Vagina (tissue), 2 donors: Measurements from ENCODE around the gene PAQR7. TPM values are rescaled to one million over a fixed set of nuclear protein-coding genes. Genes with fewer than 3 reads are reported as not detected.

Experiments
- DNase-seq, 2 donors: peaks; one replicate each; pipeline ENCODE4 v3.0.0-alpha.2; 2017; ENCODE audit errors: extremely low spot score in 2 of 2
- H3K27ac ChIP-seq: fragments of 200-600 bp; sonication (generic); one replicate; pipeline ENCODE4 v1.5.1; 2019
- H3K27me3 ChIP-seq: fragments of 200-600 bp; sonication (generic); one replicate; pipeline ENCODE4 v1.5.1; 2019
- H3K36me3 ChIP-seq, 2 donors: fragments of 200-600 bp; sonication (generic); one replicate each; pipeline ENCODE4 v1.5.1; 2017 to 2019
- H3K4me1 ChIP-seq: fragments of 200-600 bp; sonication (generic); one replicate; pipeline ENCODE4 v1.5.1; 2019
- H3K4me3 ChIP-seq, 2 donors: fragments of 200-600 bp; sonication (generic); 1 replicate in 1 of 2; 2 replicates in 1 of 2; pipeline ENCODE4 v1.5.1; 2016 to 2019
- H3K9me3 ChIP-seq: fragments of 200-600 bp; sonication (generic); one replicate; pipeline ENCODE4 v1.5.1; 2019
- POLR2A ChIP-seq, 2 donors: fragments of 450-650 bp; IDR thresholded peaks; one replicate each; pipeline ENCODE4 v1.6.1; 2017; ENCODE audit warnings: antibody characterized with exemption in 2 of 2, mild to moderate bottlenecking in 2 of 2, moderate library complexity in 2 of 2
- POLR2AphosphoS5 ChIP-seq, 2 donors: sonication (generic); formaldehyde crosslinking; IDR thresholded peaks; one replicate each; pipeline ENCODE4 v1.9.0; 2017; ENCODE audit warnings: antibody characterized with exemption in 2 of 2, mild to moderate bottlenecking in 2 of 2, low read depth in 1 of 2; ENCODE audit not compliant: insufficient read depth in 1 of 2
- intact Hi-C: fragments of 100-400 bp; cut with DNase I; formaldehyde crosslinking; loops from one replicate; pipeline ENCODE4 v1.15.1; 2023
- total RNA-seq: library from RNA; depleted of rRNA; stranded (reverse); fragments of >200 nt; gene quantifications from one replicate; pipeline ENCODE4 v1.2.3, GENCODE V29; 2016
- TF ChIP-seq, protein P1 (sequence below), 3 experiments: fragments of 450-650 bp in 2 of 3; fragments of 200-600 bp in 1 of 3; sonication (generic) in 1 of 3; IDR thresholded peaks; one replicate each; pipeline ENCODE4 v1.5.1; 2017 to 2019; ENCODE audit warnings: antibody characterized with exemption in 3 of 3, mild to moderate bottlenecking in 2 of 3, moderate library complexity in 2 of 3

PAQR7 gene
- total RNA-seq, 1 donor from 2014 or later = 7.1 TPM

DNA sequence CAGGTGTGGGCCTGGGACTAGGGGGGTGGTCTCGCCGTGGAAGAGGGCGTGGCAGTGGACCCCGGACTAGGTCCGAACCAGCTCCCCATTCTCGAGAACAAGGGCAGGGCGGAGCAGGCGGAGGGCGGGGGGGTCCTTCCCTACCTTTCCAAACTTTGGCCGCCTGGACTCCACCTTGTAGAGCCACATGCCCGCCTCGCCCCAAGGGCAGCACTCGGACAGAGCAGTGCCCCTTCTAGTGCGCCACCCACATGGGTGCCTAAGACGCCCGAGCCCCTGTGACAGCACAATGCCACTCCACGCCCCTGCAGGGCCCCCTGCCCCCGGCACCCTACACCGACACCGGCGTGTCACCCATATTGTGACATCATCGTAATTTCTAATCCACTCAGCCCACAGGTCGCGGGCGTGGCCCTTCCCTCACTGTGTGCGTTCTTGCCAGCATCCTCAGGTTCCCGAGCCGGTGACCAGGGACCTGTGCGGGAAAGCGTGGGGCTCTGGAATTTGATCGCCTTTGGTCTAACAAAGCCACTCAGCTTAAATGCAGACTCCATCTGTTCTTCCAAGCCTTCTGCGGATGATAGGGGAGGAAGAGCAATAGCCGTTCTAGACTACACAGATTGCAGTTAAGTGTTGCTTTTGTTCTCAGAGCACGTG lies 31.3 kb upstream of the PAQR7 start:
- intact Hi-C loops = loop anchor here (5.0 kb wide), 1 partner anchor 91 kb away; the partner anchor contains the start of gene PAFAH2
- Histone ChIP-seq H3K36me3 (no peaks in the 10 kb centered on the region), H3K4me1 (peaks cover 23% of the 10 kb centered on the region), H3K4me3 (peak overlapping the region; percentile 70 to 73), H3K27me3 (no peaks in the 10 kb centered on the region), H3K27ac (peak overlapping the region; percentile 88), H3K9me3 (no peaks in the 10 kb centered on the region)
- TF ChIP-seq POLR2AphosphoS5 (IDR thresholded peaks at IDR 0.05; ENCODE audit: insufficient read depth in 1 of 2, low read depth in 1 of 2) (peak in 1 of 2 donors; percentile 41), POLR2A (IDR thresholded peaks at IDR 0.05) (no peak)
- TF ChIP-seq, protein P1, sequence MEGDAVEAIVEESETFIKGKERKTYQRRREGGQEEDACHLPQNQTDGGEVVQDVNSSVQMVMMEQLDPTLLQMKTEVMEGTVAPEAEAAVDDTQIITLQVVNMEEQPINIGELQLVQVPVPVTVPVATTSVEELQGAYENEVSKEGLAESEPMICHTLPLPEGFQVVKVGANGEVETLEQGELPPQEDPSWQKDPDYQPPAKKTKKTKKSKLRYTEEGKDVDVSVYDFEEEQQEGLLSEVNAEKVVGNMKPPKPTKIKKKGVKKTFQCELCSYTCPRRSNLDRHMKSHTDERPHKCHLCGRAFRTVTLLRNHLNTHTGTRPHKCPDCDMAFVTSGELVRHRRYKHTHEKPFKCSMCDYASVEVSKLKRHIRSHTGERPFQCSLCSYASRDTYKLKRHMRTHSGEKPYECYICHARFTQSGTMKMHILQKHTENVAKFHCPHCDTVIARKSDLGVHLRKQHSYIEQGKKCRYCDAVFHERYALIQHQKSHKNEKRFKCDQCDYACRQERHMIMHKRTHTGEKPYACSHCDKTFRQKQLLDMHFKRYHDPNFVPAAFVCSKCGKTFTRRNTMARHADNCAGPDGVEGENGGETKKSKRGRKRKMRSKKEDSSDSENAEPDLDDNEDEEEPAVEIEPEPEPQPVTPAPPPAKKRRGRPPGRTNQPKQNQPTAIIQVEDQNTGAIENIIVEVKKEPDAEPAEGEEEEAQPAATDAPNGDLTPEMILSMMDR (IDR thresholded peaks at IDR 0.05) = no peak
- DNase-seq = no peak

DNA sequence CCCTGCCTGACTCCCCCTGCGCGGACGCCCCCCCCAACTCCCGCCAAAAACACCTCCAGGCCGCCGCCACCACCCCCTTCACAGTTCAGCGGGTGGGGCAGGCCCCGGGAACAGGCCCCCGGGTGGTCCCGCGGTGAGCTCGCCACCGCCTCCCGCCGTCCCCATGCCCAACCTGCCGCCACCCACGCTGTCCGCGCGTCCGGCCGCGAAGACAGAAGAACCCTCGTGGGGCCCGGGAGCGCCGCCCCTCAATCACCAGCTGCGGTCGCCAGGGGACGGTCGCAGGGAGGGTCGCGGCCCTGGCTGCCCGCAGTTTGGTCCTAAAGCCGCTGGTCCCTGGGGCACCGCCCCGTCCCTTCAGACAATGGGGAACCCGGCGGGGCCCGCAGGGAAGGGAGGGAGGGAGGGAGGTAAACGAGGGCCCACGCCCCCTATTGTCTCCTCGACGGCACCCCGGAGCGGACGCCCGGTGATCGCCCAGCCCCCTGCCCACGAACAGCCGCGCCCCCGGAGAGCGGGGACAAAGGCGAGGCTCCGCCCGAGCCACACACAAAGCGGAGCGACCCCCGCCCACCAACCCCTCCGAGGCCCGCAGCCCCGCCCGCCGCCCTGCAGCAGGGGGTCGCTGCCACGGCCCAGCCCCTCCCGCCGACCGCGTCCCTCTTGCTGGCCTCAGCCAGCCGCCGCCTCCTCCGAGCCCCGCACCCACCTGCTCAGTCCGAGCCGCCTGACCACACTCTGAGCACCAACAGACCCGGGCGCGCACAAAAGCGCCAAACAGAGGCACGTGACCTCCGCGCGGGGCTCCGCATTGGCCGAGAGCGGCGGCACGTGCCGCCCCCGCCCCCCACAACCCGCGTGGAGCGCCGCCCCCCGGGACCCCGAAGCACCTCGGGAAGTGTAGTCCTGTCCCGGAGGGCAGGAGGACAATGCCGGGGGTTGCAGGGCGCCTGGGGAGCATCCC lies 30.5 kb upstream of the PAQR7 start, which contains the start of gene STMN1:
TSS of gene STMN1 (minus strand) at position 740 of the 964 bp plus-strand sequence. CDS start 1,743 bp downstream, outside the sequence.
- H3K4me1 ChIP-seq = peaks cover 23% of the 10 kb centered on the region
- peak within 1 kb of the TSS; percentile 70 to 73 for H3K4me3 ChIP-seq
- peak within 1 kb of the TSS; percentile 88 for H3K27ac ChIP-seq
- H3K36me3 ChIP-seq = peaks cover 0 to 3% of the 10 kb centered on the region in 2 donors
- H3K9me3 ChIP-seq = no peaks in the 10 kb centered on the region
- H3K27me3 ChIP-seq = no peaks in the 10 kb centered on the region
- DNase-seq = peak in 1 of 2 donors; percentile 92
- TF ChIP-seq POLR2A (IDR thresholded peaks at IDR 0.05) (peak; percentile 89 to 90), POLR2AphosphoS5 (IDR thresholded peaks at IDR 0.05; ENCODE audit: insufficient read depth in 1 of 2, low read depth in 1 of 2) (peak in 1 of 2 donors; percentile 83)
- TF ChIP-seq, protein P1 (IDR thresholded peaks at IDR 0.05) = no peak
- intact Hi-C loops = loop anchor here (5.0 kb wide), 1 partner anchor 91 kb away; the partner anchor contains the start of gene PAFAH2

DNA sequence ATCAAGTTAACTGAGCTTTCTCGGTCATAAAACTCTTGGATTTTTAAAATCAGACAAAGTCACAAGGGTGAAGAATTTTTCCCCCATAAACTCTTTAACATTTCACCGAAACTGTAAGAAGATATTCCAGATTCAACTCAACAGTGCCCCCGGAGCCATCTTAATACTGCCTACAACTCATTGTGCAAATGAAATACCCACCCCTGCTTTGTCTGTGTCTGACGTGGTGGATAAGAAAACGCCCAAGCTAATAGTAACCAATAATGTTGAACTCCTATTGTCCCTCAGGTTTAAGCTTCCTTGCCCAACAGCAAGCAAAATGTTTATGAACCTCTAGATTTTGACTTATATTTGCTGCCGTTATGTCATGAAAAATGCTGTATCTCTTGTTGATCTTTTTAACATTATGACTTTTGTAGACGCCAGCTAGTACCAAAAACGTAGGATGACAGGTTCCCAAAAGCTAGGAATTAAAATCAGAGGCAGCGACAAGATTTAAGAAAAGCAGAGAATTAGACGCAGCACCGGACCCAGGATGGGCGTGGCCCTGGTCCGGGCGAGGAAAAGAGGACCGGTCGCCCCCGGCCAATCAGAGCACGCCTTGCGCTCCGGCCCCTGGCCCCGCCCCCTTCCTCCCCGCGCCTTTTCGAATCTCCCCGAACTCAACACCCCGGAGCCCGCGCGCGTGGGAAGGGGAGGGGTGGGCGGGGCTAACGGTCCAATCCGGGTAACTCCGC lies 29.6 kb upstream of the PAQR7 start:
- H3K9me3 ChIP-seq = no peaks in the 10 kb centered on the region
- peaks cover 27% of the 10 kb centered on the region for H3K4me1 ChIP-seq
- peaks cover 0 to 7% of the 10 kb centered on the region in 2 donors for H3K36me3 ChIP-seq
- H3K27me3 ChIP-seq = no peaks in the 10 kb centered on the region
- peak overlapping the region; percentile 88 for H3K27ac ChIP-seq
- H3K4me3 ChIP-seq = peak overlapping the region; percentile 70 to 73
- DNase-seq = no peak
- intact Hi-C loops = loop anchor here (5.0 kb wide), 1 partner anchor 92 kb away; the partner anchor contains the start of gene PAFAH2
- TF ChIP-seq POLR2AphosphoS5 (IDR thresholded peaks at IDR 0.05; ENCODE audit: insufficient read depth in 1 of 2, low read depth in 1 of 2) = peak in 1 of 2 donors; percentile 28
- TF ChIP-seq, protein P1 (IDR thresholded peaks at IDR 0.05) = no peak

DNA sequence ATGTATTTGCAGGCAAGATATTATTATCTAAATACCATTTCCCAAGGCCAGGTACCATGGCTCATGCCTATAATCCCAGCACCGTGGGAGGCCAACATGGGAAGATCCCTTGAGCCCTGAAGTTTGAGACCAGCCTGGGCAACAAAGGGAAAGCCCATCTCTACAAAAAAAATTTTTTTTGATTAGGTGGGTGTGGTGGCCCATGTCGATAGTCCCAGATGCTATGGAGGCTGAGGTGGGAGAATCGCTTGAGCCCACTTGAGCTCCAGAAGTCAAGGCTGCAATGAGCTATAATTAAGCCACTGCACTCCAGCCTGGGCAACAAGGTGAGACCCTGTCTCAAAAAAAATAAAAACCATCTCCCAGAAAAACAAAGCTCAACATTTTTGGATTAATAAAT lies 28.5 kb upstream of the PAQR7 start:
- Histone ChIP-seq H3K9me3 (no peaks in the 10 kb centered on the region), H3K36me3 (peaks cover 0 to 7% of the 10 kb centered on the region in 2 donors), H3K27me3 (no peaks in the 10 kb centered on the region), H3K4me1 (peaks cover 32% of the 10 kb centered on the region), H3K4me3 (no peak overlapping the region), H3K27ac (no peak overlapping the region)
- TF ChIP-seq, protein P1 (IDR thresholded peaks at IDR 0.05) = no peak
- TF ChIP-seq POLR2AphosphoS5 (IDR thresholded peaks at IDR 0.05; ENCODE audit: insufficient read depth in 1 of 2, low read depth in 1 of 2) (no peak), POLR2A (IDR thresholded peaks at IDR 0.05) (no peak)
- intact Hi-C loops = no loop called here
- no peak for DNase-seq
